ENCODE measurements around the gene PGA5.

GRCh38 chr11:61194981-61195695 is 45.8 kb upstream of the PGA5 start:
- TF ChIP-seq SUPT5H (IDR thresholded peaks at IDR 0.05) (no peak), TCF7 (IDR thresholded peaks at IDR 0.05; ENCODE audit: borderline replicate concordance) (no peak), BACH1 (tag; IDR thresholded peaks at IDR 0.05) (no peak), CCNT2 (IDR thresholded peaks at IDR 0.05; ENCODE audit: borderline replicate concordance, extremely low read depth, insufficient read length, low read depth, low read length) (no peak), ZHX1 (conservative IDR thresholded peaks at IDR 0.05; ENCODE audit: low read length) (no peak)

Data from K562 (cell line).